K562 (cell line): Measurements from ENCODE around the gene ARMC7. TPM values are rescaled to one million over a fixed set of nuclear protein-coding genes. Genes with fewer than 3 reads are reported as not detected.

ENCODE experiments used
- E2F1 ChIP-seq: sonication (generic); formaldehyde crosslinking; IDR thresholded peaks from 2 replicates; pipeline ENCODE4 v1.8.1; 2023; ENCODE audit warnings: mild to moderate bottlenecking, missing genetic modification reagents, moderate library complexity
- ETS1 ChIP-seq: conservative IDR thresholded peaks from 2 replicates; pipeline ENCODE4 v1.6.1; 2011; ENCODE audit warnings: low read depth, mild to moderate bottlenecking, low read length; ENCODE audit not compliant: control insufficient read depth
- MAFF ChIP-seq: IDR thresholded peaks from 2 replicates; pipeline ENCODE4 v1.6.1; 2012; ENCODE audit warnings: low read length, improper control_type of control experiment
- POLR2B ChIP-seq: fragments of 450-650 bp; IDR thresholded peaks from 2 replicates; pipeline ENCODE4 v1.6.1; 2018; ENCODE audit warnings: low read depth; ENCODE audit not compliant: partially characterized antibody
- RFX7 ChIP-seq: fragments of 250-450 bp; sonication (Bioruptor Pico); IDR thresholded peaks from 2 replicates; pipeline ENCODE4 v1.5.1; 2021; ENCODE audit warnings: mild to moderate bottlenecking
- RREB1 ChIP-seq: fragments of 250-450 bp; sonication (Bioruptor Pico); IDR thresholded peaks from 2 replicates; pipeline ENCODE4 v1.4.0; 2020
- RUNX1 ChIP-seq: sonication (generic); IDR thresholded peaks from 2 replicates; pipeline ENCODE4 v1.6.1; 2016; ENCODE audit warnings: antibody characterized with exemption, low read depth
- SMAD4 ChIP-seq: fragments of 250-450 bp; sonication (Bioruptor Pico); conservative IDR thresholded peaks from 2 replicates; pipeline ENCODE4 v1.8.0; 2021; ENCODE audit warnings: inconsistent platforms, mild to moderate bottlenecking, moderate library complexity
- THAP12 ChIP-seq: fragments of 250-450 bp; sonication (Bioruptor Pico); IDR thresholded peaks from 2 replicates; pipeline ENCODE4 v1.9.0; 2021; ENCODE audit warnings: mild to moderate bottlenecking, inconsistent platforms
- ZKSCAN1 ChIP-seq: fragments of 150-350 bp; IDR thresholded peaks from 2 replicates; pipeline ENCODE4 v1.6.1; 2016; ENCODE audit warnings: low read depth, low read length
- ZNF133 ChIP-seq: fragments of 250-450 bp; sonication (Bioruptor Pico); IDR thresholded peaks from 2 replicates; pipeline ENCODE4 v1.4.0; 2020; ENCODE audit warnings: mild to moderate bottlenecking
- ZNF23 ChIP-seq: fragments of 250-450 bp; sonication (Bioruptor Pico); IDR thresholded peaks from 2 replicates; pipeline ENCODE4 v1.4.0; 2020; ENCODE audit warnings: mild to moderate bottlenecking
- ZNF316 ChIP-seq: fragments of 450-650 bp; IDR thresholded peaks from 2 replicates; pipeline ENCODE4 v1.6.1; 2016
- polyA plus RNA-seq, 8 experiments: library from polyadenylated mRNA; depleted of rRNA in 4 of 8; stranded (reverse) in 5 of 8; unstranded in 3 of 8; fragments of >200 nt; fragmentation: Nextera tagmentation in 2 of 8; fragmentation: Illumina TruSeq in 1 of 8; extraction: Ambion mirVana in 2 of 8; extraction: Trizol in 1 of 8; gene quantifications; 2 replicates each; pipeline versions ENCODE4 v1.2.1 to v1.2.3, GENCODE V29; 2011 to 2014; ENCODE audit warnings: inconsistent platforms in 1 of 8, missing spikeins in 1 of 8
- total RNA-seq, 7 experiments: library from RNA; depleted of rRNA in 6 of 7; stranded (reverse); fragments of >200 nt in 6 of 7; fragmentation: Illumina TruSeq in 2 of 7; extraction: Trizol in 2 of 7; gene quantifications; 2 replicates each; pipeline versions ENCODE4 v1.2.1 to v1.2.3, GENCODE V29; 2011 to 2021; ENCODE audit warnings: low replicate concordance in 1 of 7
- TF ChIP-seq, protein P1 (sequence below): IDR thresholded peaks from 3 replicates; pipeline ENCODE4 v1.6.1; 2011; ENCODE audit warnings: borderline replicate concordance, mild to moderate bottlenecking, moderate library complexity; ENCODE audit not compliant: insufficient read length; ENCODE audit errors: extremely low read depth

The ARMC7 gene
- total and polyA plus RNA-seq, 9 of the 15 experiments (the other 6 are each of a cell fraction or from before 2014, with no cell fraction given): 1.4 to 15.2 (median 5.9) TPM

GRCh38 chr17:75131278-75132017, 21.7 kb downstream of the ARMC7 start, which contains the start of gene NT5C (continued):
- TF ChIP-seq ETS1 (peak; percentile 94; the same call in 1 of the 2 replicates), RREB1 (CRISPR knock-in tag) (peak; percentile 89), ZNF133 (CRISPR knock-in tag) (no peak), MAFF (no peak), SMAD4 (CRISPR knock-in tag) (peak; percentile 60), RFX7 (no peak), POLR2B (peak; percentile 40), ZKSCAN1 (no peak), ZNF316 (no peak), E2F1 (no peak; the same call in none of the 2 replicates), THAP12 (CRISPR knock-in tag) (peak; percentile 75; the same call in 1 of the 2 replicates), RUNX1 (no peak), ZNF23 (no peak)
- TF ChIP-seq, protein P1, sequence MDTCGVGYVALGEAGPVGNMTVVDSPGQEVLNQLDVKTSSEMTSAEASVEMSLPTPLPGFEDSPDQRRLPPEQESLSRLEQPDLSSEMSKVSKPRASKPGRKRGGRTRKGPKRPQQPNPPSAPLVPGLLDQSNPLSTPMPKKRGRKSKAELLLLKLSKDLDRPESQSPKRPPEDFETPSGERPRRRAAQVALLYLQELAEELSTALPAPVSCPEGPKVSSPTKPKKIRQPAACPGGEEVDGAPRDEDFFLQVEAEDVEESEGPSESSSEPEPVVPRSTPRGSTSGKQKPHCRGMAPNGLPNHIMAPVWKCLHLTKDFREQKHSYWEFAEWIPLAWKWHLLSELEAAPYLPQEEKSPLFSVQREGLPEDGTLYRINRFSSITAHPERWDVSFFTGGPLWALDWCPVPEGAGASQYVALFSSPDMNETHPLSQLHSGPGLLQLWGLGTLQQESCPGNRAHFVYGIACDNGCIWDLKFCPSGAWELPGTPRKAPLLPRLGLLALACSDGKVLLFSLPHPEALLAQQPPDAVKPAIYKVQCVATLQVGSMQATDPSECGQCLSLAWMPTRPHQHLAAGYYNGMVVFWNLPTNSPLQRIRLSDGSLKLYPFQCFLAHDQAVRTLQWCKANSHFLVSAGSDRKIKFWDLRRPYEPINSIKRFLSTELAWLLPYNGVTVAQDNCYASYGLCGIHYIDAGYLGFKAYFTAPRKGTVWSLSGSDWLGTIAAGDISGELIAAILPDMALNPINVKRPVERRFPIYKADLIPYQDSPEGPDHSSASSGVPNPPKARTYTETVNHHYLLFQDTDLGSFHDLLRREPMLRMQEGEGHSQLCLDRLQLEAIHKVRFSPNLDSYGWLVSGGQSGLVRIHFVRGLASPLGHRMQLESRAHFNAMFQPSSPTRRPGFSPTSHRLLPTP: no peak
